NCI-H82 (cell line): ENCODE measurements around the gene CDH5.
"Not testable (repeated sequence)": the region's sequence is repeated elsewhere in the genome, so short reads cannot be mapped to it uniquely, and the experiment has no call there.

Source experiments
- DNase-seq: peaks from one replicate; lab custom pipeline; 2025; lab: John Stamatoyannopoulos, UW

The CDH5 gene

DNA sequence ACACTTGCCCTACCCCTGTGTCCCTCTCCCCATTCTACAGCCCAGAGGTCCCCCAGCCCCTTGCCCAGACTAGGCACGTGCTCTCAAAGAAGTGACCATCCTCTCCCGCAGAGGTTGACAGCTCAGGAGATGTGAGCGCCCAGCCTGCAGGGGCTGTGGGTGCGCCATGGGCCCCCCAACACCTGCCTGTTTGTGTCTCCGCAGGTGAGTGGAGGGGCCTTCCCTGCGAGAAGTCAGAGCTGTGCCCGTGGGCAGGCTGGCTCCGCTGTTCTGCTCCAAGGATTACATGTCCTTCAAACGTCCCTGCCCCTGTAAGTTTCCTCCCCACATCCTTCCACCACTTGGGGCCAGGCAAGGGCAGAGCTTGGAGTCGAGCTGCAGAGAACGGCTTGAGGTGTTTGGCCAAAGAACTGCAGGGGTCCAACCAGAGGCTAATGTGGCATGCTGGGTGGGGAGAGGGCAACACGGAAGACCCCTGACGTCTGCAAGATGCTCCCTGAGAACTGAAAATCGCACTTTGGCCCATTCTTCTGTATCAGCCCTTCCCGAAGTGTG, 71.0 kb downstream of the CDH5 start:
- no peak for DNase-seq

DNA sequence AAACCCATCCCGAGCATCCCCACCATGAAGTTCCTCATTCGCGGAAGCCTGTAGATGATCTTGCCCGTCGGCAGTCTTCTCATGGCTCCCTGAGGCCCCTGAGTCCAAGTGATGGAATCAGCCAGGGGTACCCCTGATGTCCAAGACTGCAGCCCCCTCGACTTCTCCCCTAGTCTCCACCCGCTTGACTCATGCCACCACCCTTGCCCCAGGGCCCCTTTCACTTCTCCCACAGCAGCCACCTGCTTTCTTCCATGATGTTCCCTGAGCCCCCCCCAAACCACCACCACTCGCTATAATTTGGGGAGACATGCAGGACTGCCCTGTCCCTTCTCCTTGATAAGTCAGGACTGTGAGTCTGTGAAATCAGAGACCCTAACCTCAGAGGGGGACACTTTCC, 72.0 kb downstream of the CDH5 start:
- no peak for DNase-seq

- DNase-seq, result no peak
Measured at GRCh38 chr16:66439051-66439730, 72.7 kb downstream of the CDH5 start.

GRCh38 chr16:66440271-66440802, 73.8 kb downstream of the CDH5 start:
- no peak for DNase-seq

DNA sequence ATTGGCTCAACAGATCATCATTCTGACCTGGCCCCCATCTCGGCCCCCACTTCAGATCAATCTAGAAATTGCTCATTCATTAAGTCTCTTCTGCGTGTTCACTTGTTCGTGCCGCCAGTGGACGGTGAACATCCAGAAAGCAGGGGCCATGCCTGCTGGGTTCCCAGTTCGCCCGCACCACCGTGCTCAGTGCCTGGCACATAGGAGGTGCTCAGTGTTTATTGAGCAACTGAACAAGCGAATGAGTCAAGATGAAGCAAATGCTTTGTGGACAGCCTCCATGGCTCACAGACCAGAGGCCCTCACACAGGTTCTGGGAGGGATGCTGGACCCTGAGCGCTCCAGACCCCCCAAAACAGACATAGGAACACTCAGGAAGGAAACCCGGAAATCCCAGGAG, 74.5 kb downstream of the CDH5 start:
- DNase-seq, result no peak

GRCh38 chr16:66441586-66442375, 75.3 kb downstream of the CDH5 start:
- no peak for DNase-seq

DNA sequence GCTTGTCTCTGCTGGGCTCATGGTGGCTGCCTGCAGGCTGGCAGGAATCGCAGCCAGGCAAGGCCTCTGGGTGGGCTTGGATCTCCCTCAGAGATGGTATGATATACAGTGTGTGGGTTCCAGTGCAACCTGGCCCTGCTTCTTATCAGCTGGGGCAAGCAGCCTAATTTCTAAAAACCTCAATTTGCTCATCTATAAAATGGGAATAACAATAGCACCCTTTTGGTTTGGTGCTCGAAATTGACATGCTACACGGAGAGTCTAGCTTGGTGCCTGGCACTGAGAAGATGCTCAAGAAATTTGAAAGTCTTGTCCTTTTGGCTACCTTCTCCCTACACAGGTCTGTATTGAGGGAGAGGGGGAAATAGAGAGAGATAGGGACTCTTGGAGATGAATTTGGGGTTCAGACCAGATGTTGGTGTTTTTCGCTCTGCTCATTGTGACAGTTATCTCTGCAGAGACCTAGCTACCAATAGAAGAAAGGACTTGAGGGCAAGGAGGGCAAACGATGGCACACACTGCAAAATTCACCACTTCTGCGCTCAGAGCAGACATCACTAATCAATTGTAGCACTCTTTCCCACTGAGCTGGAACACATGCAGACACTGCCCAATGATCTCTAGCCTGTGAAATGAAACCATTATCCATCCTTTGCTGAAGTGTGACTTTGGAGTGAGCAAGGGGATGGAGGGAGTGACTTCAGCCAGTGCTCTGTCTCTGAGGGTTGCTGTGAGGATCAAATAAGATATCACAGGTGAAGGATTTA, 76.2 kb downstream of the CDH5 start:
- DNase-seq, result no peak

GRCh38 chr16:66443269-66443652, 76.8 kb downstream of the CDH5 start:
- no peak for DNase-seq

- no peak for DNase-seq
Measured at GRCh38 chr16:66444049-66444481, 77.6 kb downstream of the CDH5 start.

DNA sequence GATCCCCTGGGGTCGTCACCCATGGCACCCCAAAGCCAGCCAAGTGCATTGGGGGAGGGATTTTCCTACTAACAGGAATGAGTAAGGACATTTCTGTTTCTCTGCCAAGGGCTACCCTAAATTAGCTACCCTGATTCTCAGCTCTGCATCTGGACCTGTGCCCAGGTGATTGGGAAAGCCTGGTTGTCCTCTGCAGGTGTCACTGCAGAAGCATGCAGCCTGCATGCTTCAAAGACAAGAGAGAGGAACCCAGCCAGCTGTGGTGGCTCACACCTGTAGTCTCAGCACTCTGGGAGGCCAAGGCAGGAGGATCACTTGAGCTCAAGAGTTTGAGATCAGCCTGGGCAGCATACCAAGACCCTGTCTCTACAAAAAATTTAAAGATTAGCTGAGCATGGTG, 80.2 kb downstream of the CDH5 start:
- DNase-seq, result no peak

DNA sequence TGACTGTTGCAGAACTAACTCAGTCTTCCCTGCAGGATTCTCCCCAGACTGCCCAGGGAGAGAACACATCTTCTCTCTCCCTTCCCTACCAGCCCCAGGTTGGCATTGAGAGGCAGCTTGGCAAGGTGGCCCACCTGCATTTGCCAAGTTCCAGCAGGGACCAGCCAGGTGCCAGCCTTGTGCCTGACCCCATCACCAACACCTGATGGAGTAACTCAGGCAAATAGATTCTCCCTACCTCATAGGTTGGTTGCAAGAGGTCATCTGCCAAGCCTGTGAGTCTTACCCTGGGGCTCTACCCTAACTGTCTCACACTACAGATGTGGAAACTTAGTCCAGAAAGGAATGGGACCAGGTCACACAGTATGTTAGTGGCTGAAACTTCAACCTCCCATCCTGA, 81.0 kb downstream of the CDH5 start:
- DNase-seq, result no peak

DNA sequence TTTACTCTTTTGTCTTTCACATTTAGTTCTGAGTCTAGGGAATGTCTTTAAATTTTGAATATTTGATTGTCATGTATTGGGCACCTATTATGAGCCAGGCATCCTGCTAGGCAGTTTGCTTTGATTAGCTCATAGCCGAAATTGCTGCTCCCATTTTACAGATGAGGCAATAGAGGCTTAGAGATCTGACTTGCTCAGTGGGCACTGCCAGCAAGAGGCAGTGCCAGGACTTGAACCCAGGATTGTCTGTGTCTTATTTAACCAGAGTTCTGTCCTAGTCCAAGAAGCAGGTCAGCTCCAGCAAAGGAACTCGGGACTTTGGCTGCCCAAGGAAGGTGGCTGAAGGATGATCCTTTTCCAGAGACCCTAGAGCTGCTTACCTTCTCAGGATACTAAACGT, 85.1 kb downstream of the CDH5 start:
- DNase-seq, result no peak

GRCh38 chr16:66453230-66453629, 86.7 kb downstream of the CDH5 start:
- DNase-seq, result not testable (repeated sequence)
